ENCODE measurements around the gene ZNF185.

The ZNF185 gene

DNA sequence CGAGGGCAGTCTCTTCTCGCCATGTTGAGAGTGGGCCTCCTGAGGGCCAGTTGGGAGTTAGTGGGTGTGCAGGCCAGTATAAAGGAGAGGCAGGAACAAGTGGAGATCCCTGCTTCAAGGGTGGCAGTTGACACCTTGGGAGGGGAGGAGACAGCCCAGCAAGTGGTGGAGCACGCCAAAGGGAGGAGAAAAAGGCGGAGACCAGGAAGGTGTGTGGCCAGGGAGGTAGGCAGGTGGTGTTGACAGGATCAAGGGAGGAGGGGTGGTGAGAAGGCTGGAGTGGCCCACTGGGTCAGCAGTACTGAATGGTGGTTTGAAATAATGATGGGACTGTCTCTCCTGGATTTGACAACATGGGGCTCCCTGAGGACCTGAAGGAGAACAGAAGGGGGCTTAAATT, 32.6 kb downstream of the ZNF185 start:
- Histone ChIP-seq H2AFZ (ENCODE audit: low read depth, low read length) (no peak overlapping the region), H3K79me2 (ENCODE audit: insufficient read depth, low read length) (no peaks in the 10 kb centered on the region), H3K9me3 (ENCODE audit: insufficient read depth, low read length, severe bottlenecking) (no peaks in the 10 kb centered on the region), H3K36me3 (ENCODE audit: insufficient read depth, low read length) (no peaks in the 10 kb centered on the region), H3K27ac (ENCODE audit: low read length) (no peak overlapping the region), H3K4me2 (ENCODE audit: insufficient read depth, low read length) (no peak overlapping the region), H3K9ac (ENCODE audit: low read depth, low read length) (no peak overlapping the region), H3K4me1 (ENCODE audit: insufficient read depth, low read length) (peaks cover 7% of the 10 kb centered on the region), H4K20me1 (ENCODE audit: insufficient read depth, low read length) (no peaks in the 10 kb centered on the region), H3K27me3 (ENCODE audit: insufficient read depth, low read length, poor library complexity) (no peaks in the 10 kb centered on the region), H3K4me3 (ENCODE audit: low read depth in 1 of 2, low read length in 2 of 2) (no peak overlapping the region)
- TF ChIP-seq EZH2 (IDR thresholded peaks at IDR 0.05; ENCODE audit: borderline replicate concordance, low read depth, low read length, severe bottlenecking) (no peak), CTCF (IDR thresholded peaks at IDR 0.05; ENCODE audit: borderline replicate concordance, extremely low read depth, low read length, poor library complexity, severe bottlenecking) (no peak)
- no peak for ATAC-seq (ENCODE audit: insufficient read depth, low read depth)
- DNase-seq = no peak

GRCh38 chrX:152932144-152932543, 34.3 kb downstream of the ZNF185 start:
- TF ChIP-seq EZH2 (IDR thresholded peaks at IDR 0.05; ENCODE audit: borderline replicate concordance, low read depth, low read length, severe bottlenecking) = no peak
- no peak for TF ChIP-seq CTCF (IDR thresholded peaks at IDR 0.05; ENCODE audit: borderline replicate concordance, extremely low read depth, low read length, poor library complexity, severe bottlenecking)
- no peak for ATAC-seq (ENCODE audit: insufficient read depth, low read depth)
- H3K79me2 ChIP-seq (ENCODE audit: insufficient read depth, low read length) = no peaks in the 10 kb centered on the region

DNA sequence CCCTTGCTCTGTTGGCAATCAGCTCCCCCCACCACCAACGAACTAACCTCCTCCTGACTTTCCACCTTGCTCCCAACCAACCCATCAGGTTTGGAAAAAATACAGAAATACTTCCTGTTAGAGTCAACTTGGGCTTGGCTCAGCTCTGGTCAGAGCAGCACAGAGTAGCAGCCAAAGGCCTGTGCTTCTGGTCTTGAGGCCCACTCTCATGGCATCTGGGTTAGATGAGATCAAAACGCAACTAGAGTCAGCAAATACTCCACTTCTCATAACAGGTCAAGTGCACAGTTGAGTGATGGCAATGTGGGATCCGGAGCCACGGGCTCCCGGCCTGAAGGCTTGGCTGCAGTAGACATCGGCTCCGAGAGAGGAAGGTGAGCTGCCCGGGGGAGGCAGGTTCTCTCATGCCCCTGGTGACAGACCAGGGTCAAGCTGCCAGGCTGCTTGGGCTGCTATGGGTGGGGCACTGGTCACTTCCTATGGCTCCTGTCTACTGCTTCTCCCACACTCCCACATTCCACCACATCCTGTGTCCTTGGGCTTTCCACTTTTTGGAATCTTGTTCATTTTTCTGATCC, 34.8 kb downstream of the ZNF185 start:
- no peak overlapping the region for H3K4me3 ChIP-seq (ENCODE audit: low read depth in 1 of 2, low read length in 2 of 2)
- ATAC-seq (ENCODE audit: insufficient read depth, low read depth) = no peak
- no peak overlapping the region for H3K4me2 ChIP-seq (ENCODE audit: insufficient read depth, low read length)
- H3K79me2 ChIP-seq (ENCODE audit: insufficient read depth, low read length) = no peaks in the 10 kb centered on the region
- no peaks in the 10 kb centered on the region for H3K36me3 ChIP-seq (ENCODE audit: insufficient read depth, low read length)
- no peak overlapping the region for H2AFZ ChIP-seq (ENCODE audit: low read depth, low read length)
- H4K20me1 ChIP-seq (ENCODE audit: insufficient read depth, low read length) = no peaks in the 10 kb centered on the region
- TF ChIP-seq CTCF (IDR thresholded peaks at IDR 0.05; ENCODE audit: borderline replicate concordance, extremely low read depth, low read length, poor library complexity, severe bottlenecking) = no peak
- TF ChIP-seq EZH2 (IDR thresholded peaks at IDR 0.05; ENCODE audit: borderline replicate concordance, low read depth, low read length, severe bottlenecking) = no peak
- no peaks in the 10 kb centered on the region for H3K4me1 ChIP-seq (ENCODE audit: insufficient read depth, low read length)
- no peak for DNase-seq
- H3K9me3 ChIP-seq (ENCODE audit: insufficient read depth, low read length, severe bottlenecking) = no peaks in the 10 kb centered on the region
- no peaks in the 10 kb centered on the region for H3K27me3 ChIP-seq (ENCODE audit: insufficient read depth, low read length, poor library complexity)
- H3K27ac ChIP-seq (ENCODE audit: low read length) = no peak overlapping the region
- H3K9ac ChIP-seq (ENCODE audit: low read depth, low read length) = no peak overlapping the region

More at GRCh38 chrX:152932144-152932543, 34.3 kb downstream of the ZNF185 start:
- DNase-seq = no peak
- Histone ChIP-seq H3K4me3 (ENCODE audit: low read depth in 1 of 2, low read length in 2 of 2) (no peak overlapping the region), H3K4me1 (ENCODE audit: insufficient read depth, low read length) (no peaks in the 10 kb centered on the region), H3K4me2 (ENCODE audit: insufficient read depth, low read length) (no peak overlapping the region), H3K36me3 (ENCODE audit: insufficient read depth, low read length) (no peaks in the 10 kb centered on the region), H4K20me1 (ENCODE audit: insufficient read depth, low read length) (no peaks in the 10 kb centered on the region), H3K9me3 (ENCODE audit: insufficient read depth, low read length, severe bottlenecking) (no peaks in the 10 kb centered on the region), H3K9ac (ENCODE audit: low read depth, low read length) (no peak overlapping the region), H3K27ac (ENCODE audit: low read length) (no peak overlapping the region), H2AFZ (ENCODE audit: low read depth, low read length) (no peak overlapping the region), H3K27me3 (ENCODE audit: insufficient read depth, low read length, poor library complexity) (no peaks in the 10 kb centered on the region)
